ENCODE results near the gene SH2D6. TPM values are rescaled to one million over a fixed set of nuclear protein-coding genes. Genes with fewer than 3 reads are reported as not detected.

Gene SH2D6
- total and polyA plus RNA-seq, 2 of the 8 experiments (the other 6 are each of a cell fraction or from before 2014, with no cell fraction given): 0.42 TPM; not detected in 1

GRCh38 chr2:85378257-85378656 is 40.3 kb upstream of the SH2D6 start:
- Histone ChIP-seq H2BK15ac (ENCODE audit: low read length) (no peak overlapping the region), H3K4ac (replicated peaks; ENCODE audit: insufficient read length, low read depth, low read length) (no peak overlapping the region), H4K5ac (ENCODE audit: insufficient read length, low read depth, low read length) (no peak overlapping the region), H3K9ac (replicated peaks in 1 of 4; ENCODE audit: extremely low read depth in 1 of 4, low read depth in 3 of 4, low read length in 3 of 4) (no peak overlapping the region), H3K14ac (ENCODE audit: insufficient read length) (no peak overlapping the region), H3K27ac (ENCODE audit: low read depth, low read length) (no peak overlapping the region), H4K91ac (replicated peaks; ENCODE audit: insufficient read length, low read length) (no peak overlapping the region), H3K4me1 (replicated peaks in 1 of 4; ENCODE audit: control insufficient read depth in 3 of 4, insufficient read depth in 4 of 4, low read length in 3 of 4) (no peaks in the 10 kb centered on the region), H3K79me1 (ENCODE audit: low read depth, low read length) (no peaks in the 10 kb centered on the region), H2AFZ (ENCODE audit: low read length) (no peak overlapping the region), H3K79me2 (ENCODE audit: control insufficient read depth in 1 of 2, insufficient read depth in 2 of 2, low read length in 2 of 2) (no peaks in the 10 kb centered on the region), H3K36me3 (ENCODE audit: control insufficient read depth in 2 of 4, insufficient read depth in 4 of 4, low read length in 3 of 4) (peaks cover 0 to 11% (median 1%) of the 10 kb centered on the region in 4 experiments; a peak in 4 of 8 replicates), H2AK5ac (ENCODE audit: low read depth, low read length) (no peak overlapping the region), H3K23ac (ENCODE audit: insufficient read length) (no peak overlapping the region), H3K9me3 (ENCODE audit: insufficient read depth in 2 of 2, low read depth in 1 of 2, low read length in 1 of 2) (peaks cover 4 to 10% of the 10 kb centered on the region in 2 experiments; a peak in 3 of 4 replicates), H3K18ac (ENCODE audit: extremely low read depth, low read length) (no peak overlapping the region), H3K27me3 (replicated peaks in 1 of 4; ENCODE audit: control insufficient read depth in 3 of 4, extremely low read depth in 1 of 4, insufficient read depth in 3 of 4, low read length in 3 of 4) (no peaks in the 10 kb centered on the region), H4K20me1 (replicated peaks in 1 of 2; ENCODE audit: control insufficient read depth in 1 of 2, insufficient read depth in 2 of 2, low read length in 2 of 2) (no peaks in the 10 kb centered on the region), H3K23me2 (ENCODE audit: low read depth, low read length) (no peaks in the 10 kb centered on the region), H3K4me2 (ENCODE audit: insufficient read depth in 1 of 2, low read depth in 2 of 2, low read length in 2 of 2) (no peak overlapping the region), H2BK5ac (ENCODE audit: low read depth, low read length) (no peak overlapping the region), H2BK120ac (replicated peaks; ENCODE audit: low read depth, low read length) (no peak overlapping the region), H3K56ac (replicated peaks; ENCODE audit: insufficient read length, low read depth, low read length) (no peak overlapping the region), H2BK20ac (ENCODE audit: low read length) (no peak overlapping the region), H2BK12ac (ENCODE audit: low read depth, low read length) (no peak overlapping the region), H4K8ac (ENCODE audit: extremely low read depth, insufficient read depth, low read length) (no peak overlapping the region), H3K4me3 (ENCODE audit: extremely low read depth in 1 of 4, insufficient read depth in 2 of 4, low read depth in 3 of 4, low read length in 4 of 4) (no peak overlapping the region)
- FAIRE-seq (no peak), DNase-seq (ENCODE audit: low read depth in 1 of 2, low spot score in 2 of 2) (no peak)
- WGBS, 2 experiments (ENCODE audit: extremely low coverage in 1 of 2, insufficient coverage in 1 of 2, insufficient read length in 1 of 2, insufficient replicate concordance in 2 of 2, low coverage in 1 of 2, low lambda C conversion rate in 2 of 2, missing lambda C conversion rate in 1 of 2): 93% methylated on average over 5 of the region's 5 CpGs; no CpG with 5 or more reads in 1 of the 2 experiments
- ChIA-PET POLR2A (ENCODE audit: partially characterized antibody) (interaction anchor here (0.8 to 1.4 kb wide), 2 partner anchors 22 to 170 kb away, joined by 3 read pairs; no protein-coding TSS in a partner anchor), CTCF (ENCODE audit: partially characterized antibody) (interaction anchor here (1.0 kb wide), 1 partner anchor 12 kb away, joined by 4 read pairs; no protein-coding TSS in a partner anchor)
- TF ChIP-seq YY1 (IDR thresholded peaks at IDR 0.05; ENCODE audit: low read depth, low read length): no peak
- no peak for TF ChIP-seq E2F6 (IDR thresholded peaks at IDR 0.05)
- TF ChIP-seq SP2 (IDR thresholded peaks at IDR 0.05; ENCODE audit: low read length): no peak
- no peak for TF ChIP-seq HDAC2 (IDR thresholded peaks at IDR 0.05; ENCODE audit: borderline replicate concordance in 1 of 2, low read depth in 2 of 2, low read length in 2 of 2)
- TF ChIP-seq ATF2 (IDR thresholded peaks at IDR 0.05; ENCODE audit: low read length): no peak
- no peak for TF ChIP-seq TBP (IDR thresholded peaks at IDR 0.05; ENCODE audit: low read depth, low read length)
- no peak for TF ChIP-seq CHD1 (IDR thresholded peaks at IDR 0.05; ENCODE audit: low read depth, low read length)
- no peak for TF ChIP-seq HDAC6 (IDR thresholded peaks at IDR 0.05; ENCODE audit: low read depth, low read length)

All from H1 (cell line).